COR-L47 (cell line): ENCODE measurements around the gene DGCR8.

ENCODE experiments used
- DNase-seq: peaks from one replicate; lab custom pipeline; 2025; lab: John Stamatoyannopoulos, UW

DGCR8 gene

GRCh38 chr22:20089977-20090729, 10.1 kb downstream of the DGCR8 start:
- no peak for DNase-seq

GRCh38 chr22:20090730-20091240, 10.7 kb downstream of the DGCR8 start:
- DNase-seq, result no peak

- DNase-seq, result no peak
Observed at GRCh38 chr22:20091690-20092476, 11.8 kb downstream of the DGCR8 start.

- DNase-seq, result no peak
Observed at GRCh38 chr22:20092477-20092854, 12.4 kb downstream of the DGCR8 start.

- DNase-seq, result no peak
Observed at GRCh38 chr22:20093418-20094196, 13.6 kb downstream of the DGCR8 start.

- DNase-seq, result no peak
Observed at GRCh38 chr22:20094197-20094807, 14.3 kb downstream of the DGCR8 start.

- DNase-seq, result no peak
Observed at GRCh38 chr22:20095521-20095920, 15.5 kb downstream of the DGCR8 start.

- DNase-seq, result no peak
Observed at GRCh38 chr22:20096574-20097420, 16.8 kb downstream of the DGCR8 start.

GRCh38 chr22:20099099-20099711, 19.2 kb downstream of the DGCR8 start:
- no peak for DNase-seq

- DNase-seq, result no peak
Observed at GRCh38 chr22:20101638-20102037, 21.6 kb downstream of the DGCR8 start.

- no peak for DNase-seq
Observed at GRCh38 chr22:20102203-20102780, 22.3 kb downstream of the DGCR8 start.

GRCh38 chr22:20105456-20106204, 25.6 kb downstream of the DGCR8 start:
- no peak for DNase-seq

GRCh38 chr22:20106205-20106848, 26.3 kb downstream of the DGCR8 start:
- DNase-seq, result no peak

- no peak for DNase-seq
Observed at GRCh38 chr22:20106849-20107237, 26.8 kb downstream of the DGCR8 start.

- DNase-seq, result no peak
Observed at GRCh38 chr22:20107471-20107901, 27.4 kb downstream of the DGCR8 start.

- DNase-seq, result no peak
Observed at GRCh38 chr22:20107951-20108756, 28.1 kb downstream of the DGCR8 start.

GRCh38 chr22:20108757-20109230, 28.8 kb downstream of the DGCR8 start:
- no peak for DNase-seq
